Stimulated activated CD4-positive, alpha-beta T cell treated with anti-CD3 and anti-CD28 coated beads, Interleukin-4, amount 100 ng/mL, for 4 hours (primary cell): ENCODE measurements around the gene SPACDR.

Experiments used
- DNase-seq, 2 experiments: peaks; one replicate each; pipeline ENCODE4 v3.0.0-alpha.2; 2020

SPACDR gene

DNA sequence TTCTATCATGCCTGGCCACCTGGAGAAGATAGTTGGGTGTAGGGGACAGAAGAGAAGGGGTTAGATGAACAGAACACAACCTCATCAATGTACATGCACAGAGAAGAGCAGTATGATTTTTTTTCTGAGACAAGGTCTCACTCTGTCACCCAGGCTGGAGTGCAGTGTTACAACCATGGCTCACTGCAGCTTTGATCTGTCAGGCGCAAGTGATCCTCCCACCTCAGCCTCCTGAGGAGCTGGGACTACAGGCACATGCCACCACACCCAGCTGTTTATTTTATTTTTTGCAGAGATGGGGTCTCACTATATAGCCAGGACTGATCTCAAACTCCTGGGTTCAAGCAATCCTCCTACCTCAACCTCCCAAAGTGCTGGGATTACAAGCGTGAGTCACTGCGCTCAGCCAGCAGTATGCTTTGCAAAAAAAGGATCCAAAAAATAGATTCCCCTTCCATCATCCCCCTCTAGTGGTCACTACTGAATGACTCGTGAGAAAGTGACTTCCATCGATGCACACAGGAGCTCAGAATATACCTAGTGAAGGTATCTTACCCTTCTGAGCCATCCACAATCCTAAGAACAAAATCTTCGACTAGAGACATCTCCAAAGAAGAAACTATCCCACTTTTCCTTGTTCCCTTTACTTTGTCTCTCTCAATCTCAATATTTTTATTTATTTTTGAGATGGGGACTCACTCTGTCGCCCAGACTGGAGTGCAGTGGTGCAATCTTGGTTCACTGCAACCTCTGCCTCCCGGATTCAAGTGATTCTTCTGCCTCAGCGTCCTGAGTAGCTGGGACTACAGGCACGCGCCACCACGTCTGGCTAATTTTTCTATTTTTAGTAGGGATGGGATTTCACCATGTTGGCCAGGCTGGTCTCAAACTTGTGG is 56.5 kb downstream of the SPACDR start:
- DNase-seq, result peak in 1 of 2 experiments; percentile 38

DNA sequence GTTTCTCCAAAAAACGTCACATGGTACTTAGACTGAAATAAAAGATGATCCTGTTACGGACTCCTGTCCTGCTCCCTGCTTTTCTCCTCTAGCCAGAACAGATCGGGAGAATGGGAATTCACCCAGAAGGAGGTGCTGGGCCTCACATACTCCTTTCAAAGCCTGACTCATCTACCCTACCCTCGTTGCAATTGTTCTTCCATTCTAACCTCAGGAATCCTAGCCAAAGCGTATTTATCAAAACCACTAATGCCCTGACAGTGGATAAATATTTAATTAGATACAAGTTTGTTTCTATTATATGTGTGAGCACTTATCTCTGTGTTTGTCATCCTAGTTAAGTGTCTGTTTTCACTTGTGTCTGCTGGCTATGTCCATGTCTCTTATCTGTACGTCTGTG is 57.3 kb downstream of the SPACDR start:
- DNase-seq, result no peak
